Right atrium auricular region (tissue), 2 donors: ENCODE results near the gene HABP4. TPM values are rescaled to one million over a fixed set of nuclear protein-coding genes. Genes with fewer than 3 reads are reported as not detected.

Experiments used
- DNase-seq: peaks from one replicate; pipeline ENCODE4 v3.0.0-alpha.2; 2019; ENCODE audit warnings: low spot score
- H3K27ac ChIP-seq, 2 donors: fragments of 200-600 bp; sonication (generic); 1 replicate in 1 of 2; 2 replicates in 1 of 2; pipeline ENCODE4 v1.5.1; 2016 to 2019
- H3K27me3 ChIP-seq, 2 donors: fragments of 200-600 bp; sonication (generic); one replicate each; pipeline versions ENCODE4 v1.5.1 to v1.6.0; 2017 to 2019
- H3K36me3 ChIP-seq: fragments of 200-600 bp; sonication (generic); one replicate; pipeline ENCODE4 v1.5.1; 2016
- H3K4me1 ChIP-seq, 2 donors: fragments of 200-600 bp; sonication (generic); one replicate each; pipeline versions ENCODE4 v1.5.1 to v1.6.0; 2017 to 2019
- H3K4me3 ChIP-seq, 2 donors: fragments of 200-600 bp; sonication (generic); 1 replicate in 1 of 2; 2 replicates in 1 of 2; pipeline ENCODE4 v1.5.1; 2017 to 2019; ENCODE audit warnings: mild to moderate bottlenecking in 1 of 2, moderate library complexity in 1 of 2
- H3K9me3 ChIP-seq, 2 donors: fragments of 200-600 bp; sonication (generic); one replicate each; pipeline ENCODE4 v1.5.1; 2019
- CTCF ChIP-seq, 2 donors: fragments of 200-600 bp; sonication (generic); IDR thresholded peaks; one replicate each; pipeline ENCODE4 v1.5.1; 2019; ENCODE audit warnings: antibody characterized with exemption in 2 of 2
- total RNA-seq, 2 donors: library from RNA; depleted of rRNA; stranded (reverse); fragments of >200 nt; gene quantifications; one replicate each; pipeline ENCODE4 v1.1.0, GENCODE V29; 2016

HABP4 gene
- total RNA-seq, 2 donors from 2014 or later: 16.5 to 20.5 TPM

GRCh38 chr9:96419691-96419969 lies 30.3 kb upstream of the HABP4 start:
- Histone ChIP-seq H3K4me1 (peaks cover 0 to 37% of the 10 kb centered on the region in 2 donors), H3K27ac (peak overlapping the region; percentile 95 to 100), H3K36me3 (no peaks in the 10 kb centered on the region), H3K4me3 (peak overlapping the region; percentile 53 to 84), H3K9me3 (no peaks in the 10 kb centered on the region), H3K27me3 (no peaks in the 10 kb centered on the region)
- no peak for DNase-seq
- no peak for TF ChIP-seq CTCF (IDR thresholded peaks at IDR 0.05)

DNA sequence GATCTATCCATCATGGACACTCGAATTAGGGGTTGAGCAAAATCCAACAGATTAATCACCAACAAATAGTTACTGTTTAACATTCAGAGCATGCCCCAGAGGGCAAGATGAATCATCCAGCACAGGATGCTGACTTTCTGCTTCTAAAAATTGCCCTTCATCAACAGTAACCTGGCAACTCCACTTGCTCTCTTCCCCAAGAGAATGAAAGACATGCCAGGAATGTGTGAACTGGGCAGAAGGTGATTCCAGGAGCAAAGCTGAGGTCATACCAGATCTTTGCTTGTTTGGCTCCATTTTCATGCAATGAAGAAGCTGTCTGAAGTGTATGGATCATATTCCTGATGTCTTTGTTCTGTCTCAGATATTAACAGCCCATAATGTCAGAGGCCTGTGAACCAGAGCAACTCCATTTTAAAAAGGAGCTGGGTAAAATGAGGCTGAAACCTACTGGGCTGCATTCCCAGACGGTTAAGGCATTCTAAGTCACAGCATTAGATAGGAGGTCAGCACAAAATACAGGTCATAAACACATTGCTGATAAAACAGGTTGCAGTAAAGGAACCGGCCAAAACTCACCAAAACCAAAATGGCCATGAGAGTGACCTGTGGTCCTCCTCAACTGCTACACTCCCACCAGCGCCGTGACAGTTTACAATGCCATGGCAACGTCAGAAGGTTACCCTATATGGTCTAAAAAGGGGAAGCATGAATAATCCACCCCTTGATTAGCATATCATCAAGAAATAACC lies 29.3 kb upstream of the HABP4 start:
- H3K36me3 ChIP-seq: no peaks in the 10 kb centered on the region
- no peak overlapping the region for H3K4me3 ChIP-seq
- peaks cover 0 to 37% of the 10 kb centered on the region in 2 donors for H3K4me1 ChIP-seq
- no peaks in the 10 kb centered on the region for H3K9me3 ChIP-seq
- H3K27me3 ChIP-seq: no peaks in the 10 kb centered on the region
- no peak for TF ChIP-seq CTCF (IDR thresholded peaks at IDR 0.05)
- peak overlapping the region; percentile 95 to 100 for H3K27ac ChIP-seq
- peak; percentile 75 for DNase-seq

- no peak for DNase-seq
- H3K27me3 ChIP-seq: no peaks in the 10 kb centered on the region
- peaks cover 0 to 23% of the 10 kb centered on the region in 2 donors for H3K4me1 ChIP-seq
- peak overlapping the region in 1 of 2 donors; percentile 4 for H3K27ac ChIP-seq
- no peak for TF ChIP-seq CTCF (IDR thresholded peaks at IDR 0.05)
- H3K36me3 ChIP-seq: no peaks in the 10 kb centered on the region
- no peaks in the 10 kb centered on the region for H3K9me3 ChIP-seq
- H3K4me3 ChIP-seq: no peak overlapping the region
Measured at GRCh38 chr9:96423322-96423984, 26.5 kb upstream of the HABP4 start.

GRCh38 chr9:96423985-96424336 lies 26.0 kb upstream of the HABP4 start:
- no peak overlapping the region for H3K4me3 ChIP-seq
- H3K36me3 ChIP-seq: no peaks in the 10 kb centered on the region
- no peaks in the 10 kb centered on the region for H3K9me3 ChIP-seq
- no peak for TF ChIP-seq CTCF (IDR thresholded peaks at IDR 0.05)
- no peaks in the 10 kb centered on the region for H3K27me3 ChIP-seq
- no peak for DNase-seq
- no peak overlapping the region for H3K27ac ChIP-seq
- H3K4me1 ChIP-seq: peaks cover 0 to 23% of the 10 kb centered on the region in 2 donors

GRCh38 chr9:96425500-96426169 lies 24.3 kb upstream of the HABP4 start:
- Histone ChIP-seq H3K27me3 (no peaks in the 10 kb centered on the region), H3K27ac (no peak overlapping the region), H3K4me1 (peaks cover 0 to 8% of the 10 kb centered on the region in 2 donors), H3K36me3 (no peaks in the 10 kb centered on the region), H3K9me3 (no peaks in the 10 kb centered on the region), H3K4me3 (no peak overlapping the region)
- no peak for TF ChIP-seq CTCF (IDR thresholded peaks at IDR 0.05)
- DNase-seq: no peak
